Left ventricle myocardium inferior (tissue), 1 donor: ENCODE results near the gene MAPK13. TPM values are rescaled to one million over a fixed set of nuclear protein-coding genes. Genes with fewer than 3 reads are reported as not detected.

Source experiments
- DNase-seq: peaks from one replicate; pipeline ENCODE4 v3.0.0-alpha.2; 2020
- H3K27ac ChIP-seq: fragments of 200-600 bp; replicated peaks from 2 replicates; pipeline ENCODE4 v1.8.0; 2021
- H3K27me3 ChIP-seq: fragments of 200-600 bp; 2 replicates; pipeline ENCODE4 v1.8.0; 2021; ENCODE audit warnings: low read depth
- H3K36me3 ChIP-seq: fragments of 200-600 bp; 2 replicates; pipeline ENCODE4 v1.8.0; 2021
- H3K4me1 ChIP-seq: fragments of 200-600 bp; 2 replicates; pipeline ENCODE4 v1.8.0; 2021
- H3K4me3 ChIP-seq: fragments of 200-600 bp; 2 replicates; pipeline ENCODE4 v1.8.0; 2021; ENCODE audit warnings: mild to moderate bottlenecking, moderate library complexity
- H3K9me3 ChIP-seq: fragments of 200-600 bp; replicated peaks from 2 replicates; pipeline ENCODE4 v1.8.0; 2021
- CTCF ChIP-seq: fragments of 200-600 bp; IDR thresholded peaks from 2 replicates; pipeline ENCODE4 v1.8.0; 2021; ENCODE audit warnings: antibody characterized with exemption, mild to moderate bottlenecking, borderline replicate concordance
- intact Hi-C: fragments of 100-400 bp; cut with micrococcal nuclease; formaldehyde crosslinking; loops from one replicate; pipeline ENCODE4 v1.11.0; 2022
- total RNA-seq: library from RNA; stranded (reverse); fragmentation: NEBNext Ultra II Directional; extraction: Animal tissue kit (Norgen Biotek cat#: 25700); gene quantifications from one replicate; pipeline ENCODE4 v1.2.1, GENCODE V29; 2021
- donor health status: DM: no; HTN: yes; CAD: no; lungs with severe emphysema.

MAPK13 gene
- total RNA-seq, 1 donor from 2014 or later, result 0.33 TPM

- H3K9me3 ChIP-seq, result no peaks in the 10 kb centered on the region
- peaks cover 9% of the 10 kb centered on the region for H3K4me1 ChIP-seq
- no peaks in the 10 kb centered on the region for H3K27me3 ChIP-seq
- no peak overlapping the region for H3K4me3 ChIP-seq
- no peak for DNase-seq
- peaks cover 17% of the 10 kb centered on the region for H3K36me3 ChIP-seq
- H3K27ac ChIP-seq, result no peak overlapping the region
- intact Hi-C loops, result no loop called here
- no peak for TF ChIP-seq CTCF
These were observed 14.9 kb upstream of the MAPK13 start for GRCh38 chr6:36115412-36115811.

DNA sequence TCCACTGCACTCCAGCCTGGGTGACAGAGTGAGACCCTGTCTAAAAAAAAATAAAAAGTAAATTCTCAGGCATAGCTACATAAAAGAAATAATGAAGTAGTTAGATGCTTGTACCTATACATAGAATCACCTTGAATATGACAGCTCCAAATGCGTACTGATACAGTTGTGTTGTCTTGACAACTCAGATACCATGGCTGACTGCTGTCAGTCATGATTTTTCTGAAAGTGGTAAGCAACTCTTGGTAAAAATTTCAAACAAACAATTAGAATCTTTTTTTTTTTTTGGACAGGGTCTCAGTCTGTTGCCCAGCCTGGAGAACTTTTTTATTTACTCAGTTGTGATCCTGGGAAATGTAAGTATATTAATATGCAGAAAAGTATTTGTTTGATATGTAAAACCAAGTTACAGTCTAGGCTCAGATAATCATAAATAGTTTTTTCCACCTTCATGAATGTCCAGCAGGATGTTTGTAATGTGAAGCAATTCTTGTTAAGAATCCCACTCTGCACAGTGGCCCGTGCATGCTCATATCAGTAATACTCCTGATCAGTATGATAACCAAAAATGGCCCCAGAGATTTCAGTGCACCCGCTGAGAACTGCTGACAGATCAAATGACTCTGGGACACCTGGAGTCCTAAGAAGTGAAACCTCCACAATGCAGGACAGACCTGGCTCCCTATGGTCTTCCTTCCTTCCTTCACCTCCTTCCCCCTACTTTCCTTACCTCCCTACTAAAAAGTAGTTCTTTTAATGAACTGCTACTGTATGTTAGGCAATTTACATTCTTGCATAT is 14.0 kb upstream of the MAPK13 start:
- intact Hi-C loops, result no loop called here
- Histone ChIP-seq H3K27ac (no peak overlapping the region), H3K27me3 (no peaks in the 10 kb centered on the region), H3K4me3 (no peak overlapping the region), H3K36me3 (peaks cover 9% of the 10 kb centered on the region), H3K4me1 (peaks cover 17% of the 10 kb centered on the region), H3K9me3 (no peaks in the 10 kb centered on the region)
- no peak for TF ChIP-seq CTCF
- DNase-seq, result no peak

DNA sequence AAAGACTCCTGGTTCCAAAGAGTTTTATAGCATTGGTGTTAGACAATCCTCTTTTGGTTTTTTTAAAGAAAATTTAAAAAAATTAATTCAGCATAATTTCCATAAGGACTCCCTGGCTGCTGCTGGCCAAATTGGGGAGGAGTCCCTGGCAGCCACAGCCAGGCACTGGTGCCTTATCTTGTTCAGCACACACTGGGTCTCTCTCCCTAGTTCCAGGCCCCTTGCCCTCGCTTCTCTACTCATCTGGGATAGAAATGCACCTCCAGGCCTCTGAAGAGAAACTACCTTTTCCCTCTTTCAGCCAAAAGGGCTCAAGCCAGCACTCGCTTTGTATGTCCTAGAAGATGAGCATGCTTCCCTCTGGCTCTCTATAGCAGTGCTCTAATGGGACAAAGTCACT is 13.4 kb upstream of the MAPK13 start:
- DNase-seq, result no peak
- peaks cover 2% of the 10 kb centered on the region for H3K36me3 ChIP-seq
- intact Hi-C loops, result no loop called here
- TF ChIP-seq CTCF, result no peak
- no peaks in the 10 kb centered on the region for H3K9me3 ChIP-seq
- no peak overlapping the region for H3K4me3 ChIP-seq
- no peaks in the 10 kb centered on the region for H3K27me3 ChIP-seq
- H3K27ac ChIP-seq, result no peak overlapping the region
- peaks cover 22% of the 10 kb centered on the region for H3K4me1 ChIP-seq

- no peak for TF ChIP-seq CTCF
- H3K27me3 ChIP-seq, result no peaks in the 10 kb centered on the region
- no peak overlapping the region for H3K27ac ChIP-seq
- intact Hi-C loops, result no loop called here
- no peak overlapping the region for H3K4me3 ChIP-seq
- H3K4me1 ChIP-seq, result peaks cover 22% of the 10 kb centered on the region
- H3K36me3 ChIP-seq, result no peaks in the 10 kb centered on the region
- no peak for DNase-seq
- H3K9me3 ChIP-seq, result no peaks in the 10 kb centered on the region
These were observed 12.4 kb upstream of the MAPK13 start for GRCh38 chr6:36117658-36118549.

DNA sequence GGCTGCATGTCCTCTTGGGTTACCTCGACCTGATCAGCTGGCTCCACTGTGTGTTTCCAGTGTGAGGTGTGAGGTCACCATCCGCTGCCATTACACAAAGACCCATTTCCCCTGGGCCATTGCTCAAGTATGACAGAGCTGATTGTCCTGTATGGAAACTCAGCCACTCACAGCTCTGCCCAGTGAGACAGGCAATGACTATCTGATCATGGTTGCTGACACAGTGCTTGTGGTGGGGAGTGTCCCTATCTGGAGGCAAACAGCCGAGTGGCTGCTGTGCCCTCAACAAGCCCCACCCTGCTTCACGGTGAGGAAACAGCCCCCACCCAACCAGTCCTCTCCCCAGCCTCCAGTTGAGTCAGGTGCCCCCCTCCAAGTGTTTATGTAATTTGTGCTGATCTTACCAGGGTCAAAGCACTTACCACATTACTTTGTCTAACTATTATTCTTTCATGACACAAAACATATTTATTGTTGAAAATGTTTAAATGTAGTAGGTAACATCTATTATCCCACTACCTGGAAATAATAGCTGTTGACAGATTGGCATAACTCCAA is 11.7 kb upstream of the MAPK13 start:
- H3K36me3 ChIP-seq, result no peaks in the 10 kb centered on the region
- H3K9me3 ChIP-seq, result no peaks in the 10 kb centered on the region
- no peak for TF ChIP-seq CTCF
- DNase-seq, result no peak
- H3K4me3 ChIP-seq, result no peak overlapping the region
- no peak overlapping the region for H3K27ac ChIP-seq
- intact Hi-C loops, result no loop called here
- H3K4me1 ChIP-seq, result peaks cover 22% of the 10 kb centered on the region
- H3K27me3 ChIP-seq, result no peaks in the 10 kb centered on the region
